HepG2 (cell line): ENCODE data around the gene HS2ST1. TPM values are rescaled to one million over a fixed set of nuclear protein-coding genes. Genes with fewer than 3 reads are reported as not detected.

Source experiments
- AGO1 ChIP-seq: fragments of 200-400 bp; formaldehyde crosslinking; IDR thresholded peaks from 2 replicates; pipeline ENCODE4 v1.6.1; 2017; ENCODE audit warnings: mild to moderate bottlenecking, low read depth, low read length, moderate library complexity; ENCODE audit not compliant: poor library complexity, severe bottlenecking
- HIVEP1 ChIP-seq: sonication (generic); formaldehyde crosslinking; IDR thresholded peaks from 2 replicates; pipeline ENCODE4 v1.4.0; 2020; ENCODE audit warnings: mild to moderate bottlenecking, missing genetic modification reagents
- KLF11 ChIP-seq: IDR thresholded peaks from 2 replicates; pipeline ENCODE4 v1.6.1; 2016; ENCODE audit warnings: missing compliant biosample characterization
- KMT2A ChIP-seq: sonication (generic); formaldehyde crosslinking; IDR thresholded peaks from 2 replicates; pipeline ENCODE4 v1.4.0; 2020; ENCODE audit warnings: missing genetic modification reagents
- MXI1 ChIP-seq: IDR thresholded peaks from 3 replicates; pipeline ENCODE4 v1.6.1; 2012; ENCODE audit warnings: low read depth, low read length, inconsistent platforms, borderline replicate concordance
- NFIC ChIP-seq: IDR thresholded peaks from 2 replicates; pipeline ENCODE4 v1.6.1; 2012; ENCODE audit warnings: mild to moderate bottlenecking, low read length, inconsistent platforms
- PHF20 ChIP-seq: sonication (generic); formaldehyde crosslinking; IDR thresholded peaks from 2 replicates; pipeline ENCODE4 v1.5.0; 2020; ENCODE audit warnings: mild to moderate bottlenecking, missing genetic modification reagents
- RFX5 ChIP-seq: IDR thresholded peaks from 2 replicates; pipeline ENCODE4 v1.6.1; 2011; ENCODE audit warnings: low read depth, low read length, improper control_type of control experiment
- SRY ChIP-seq: sonication (generic); formaldehyde crosslinking; IDR thresholded peaks from 2 replicates; pipeline ENCODE4 v1.8.0; 2022; ENCODE audit warnings: mild to moderate bottlenecking, missing genetic modification reagents
- SSRP1 ChIP-seq: IDR thresholded peaks from 2 replicates; pipeline ENCODE4 v1.6.1; 2016; ENCODE audit warnings: control low read depth
- XRCC5 ChIP-seq: fragments of 200-400 bp; formaldehyde crosslinking; optimal IDR thresholded peaks from 2 replicates; pipeline ENCODE3; 2017; ENCODE audit warnings: mild to moderate bottlenecking, low read length
- ZNF12 ChIP-seq: sonication (generic); formaldehyde crosslinking; IDR thresholded peaks from 2 replicates; pipeline ENCODE4 v1.5.0; 2020; ENCODE audit warnings: missing genetic modification reagents
- ZNF501 ChIP-seq: sonication (generic); formaldehyde crosslinking; IDR thresholded peaks from 2 replicates; pipeline ENCODE4 v1.5.1; 2020; ENCODE audit warnings: mild to moderate bottlenecking, moderate library complexity, missing genetic modification reagents
- ZNF790 ChIP-seq: sonication (generic); formaldehyde crosslinking; IDR thresholded peaks from 2 replicates; pipeline ENCODE4 v1.8.0; 2022; ENCODE audit warnings: missing genetic modification reagents, mild to moderate bottlenecking, borderline replicate concordance
- ZNF879 ChIP-seq: sonication (generic); formaldehyde crosslinking; IDR thresholded peaks from 2 replicates; pipeline ENCODE4 v1.8.1; 2023; ENCODE audit warnings: missing genetic modification reagents
- polyA plus RNA-seq, 8 experiments: library from polyadenylated mRNA; depleted of rRNA in 3 of 8; stranded (reverse) in 7 of 8; unstranded in 1 of 8; fragments of >200 nt; fragmentation: Illumina TruSeq in 4 of 8; extraction: Trizol in 4 of 8; gene quantifications; 2 replicates each; pipeline versions ENCODE4 v1.2.1 to v1.2.3, GENCODE V29; 2011 to 2016; ENCODE audit warnings: low read depth in 4 of 8, missing spikeins in 1 of 8, mixed read lengths in 1 of 8; ENCODE audit not compliant: insufficient read depth in 1 of 8
- total RNA-seq, 5 experiments: library from RNA; depleted of rRNA; stranded (reverse); fragments of >200 nt; fragmentation: Illumina TruSeq; extraction: Trizol; gene quantifications; 2 replicates each; pipeline ENCODE4 v1.2.3, GENCODE V29; 2016; ENCODE audit warnings: low read depth in 1 of 5
- TF ChIP-seq, protein P1 (sequence below), 2 experiments: sonication (generic) in 1 of 2; formaldehyde crosslinking in 1 of 2; IDR thresholded peaks; 2 replicates each; pipeline versions ENCODE4 v1.6.1 to v1.9.0; 2014 to 2022; ENCODE audit warnings: antibody characterized with exemption in 1 of 2, borderline replicate concordance in 1 of 2, inconsistent platforms in 1 of 2, low read depth in 1 of 2, missing genetic modification reagents in 1 of 2
- TF ChIP-seq, protein P2 (sequence below): sonication (generic); formaldehyde crosslinking; IDR thresholded peaks from 2 replicates; pipeline ENCODE4 v1.8.0; 2022; ENCODE audit warnings: mild to moderate bottlenecking, missing genetic modification reagents, borderline replicate concordance
- TF ChIP-seq, protein P3 (sequence below): sonication (generic); formaldehyde crosslinking; IDR thresholded peaks from 2 replicates; pipeline ENCODE4 v1.4.0; 2020; ENCODE audit warnings: missing genetic modification reagents
- TF ChIP-seq, protein P4 (sequence below): sonication (generic); formaldehyde crosslinking; conservative IDR thresholded peaks from 2 replicates; pipeline ENCODE4 v1.4.0; 2020; ENCODE audit warnings: missing genetic modification reagents
- TF ChIP-seq, protein P5 (sequence below): IDR thresholded peaks from 2 replicates; pipeline ENCODE4 v1.6.1; 2012; ENCODE audit warnings: inconsistent platforms

Gene HS2ST1
- total and polyA plus RNA-seq, 2 of the 13 experiments (the other 11 are each of a cell fraction or from before 2014, with no cell fraction given): 22.1 to 58.7 TPM

DNA sequence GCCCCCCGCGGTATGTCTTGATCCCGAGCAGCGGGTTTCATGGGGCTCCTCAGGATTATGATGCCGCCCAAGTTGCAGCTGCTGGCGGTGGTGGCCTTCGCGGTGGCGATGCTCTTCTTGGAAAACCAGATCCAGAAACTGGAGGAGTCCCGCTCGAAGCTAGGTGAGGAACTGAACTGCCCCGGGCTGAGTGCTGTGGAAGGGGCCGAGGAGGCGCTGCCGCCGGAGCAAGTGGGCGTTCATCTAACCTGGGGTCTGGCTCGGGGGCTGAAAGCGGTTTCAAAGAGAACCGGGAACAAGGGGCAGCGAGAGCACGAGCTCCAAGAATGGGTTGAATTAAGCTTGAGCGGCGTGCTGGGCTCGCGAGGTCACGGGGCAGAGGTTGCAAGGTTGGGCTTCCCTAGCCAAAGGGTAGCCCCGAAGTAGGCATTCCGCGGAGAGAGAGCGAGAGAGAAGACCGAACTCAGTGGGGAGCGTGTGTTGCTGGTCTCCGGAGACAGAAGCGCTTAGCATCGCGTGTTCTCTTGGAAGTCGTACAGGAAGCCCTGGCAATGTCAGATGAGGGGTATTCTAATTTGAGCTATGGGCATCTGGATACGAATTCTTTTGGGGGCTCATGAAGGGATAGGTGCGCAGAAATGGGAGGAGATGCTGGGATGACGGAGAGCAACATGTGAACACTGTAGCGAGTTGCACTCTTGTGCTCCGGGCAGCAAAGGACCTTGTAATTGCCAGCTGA is 732 bp downstream of the HS2ST1 start (continued):
- TF ChIP-seq, protein P1, sequence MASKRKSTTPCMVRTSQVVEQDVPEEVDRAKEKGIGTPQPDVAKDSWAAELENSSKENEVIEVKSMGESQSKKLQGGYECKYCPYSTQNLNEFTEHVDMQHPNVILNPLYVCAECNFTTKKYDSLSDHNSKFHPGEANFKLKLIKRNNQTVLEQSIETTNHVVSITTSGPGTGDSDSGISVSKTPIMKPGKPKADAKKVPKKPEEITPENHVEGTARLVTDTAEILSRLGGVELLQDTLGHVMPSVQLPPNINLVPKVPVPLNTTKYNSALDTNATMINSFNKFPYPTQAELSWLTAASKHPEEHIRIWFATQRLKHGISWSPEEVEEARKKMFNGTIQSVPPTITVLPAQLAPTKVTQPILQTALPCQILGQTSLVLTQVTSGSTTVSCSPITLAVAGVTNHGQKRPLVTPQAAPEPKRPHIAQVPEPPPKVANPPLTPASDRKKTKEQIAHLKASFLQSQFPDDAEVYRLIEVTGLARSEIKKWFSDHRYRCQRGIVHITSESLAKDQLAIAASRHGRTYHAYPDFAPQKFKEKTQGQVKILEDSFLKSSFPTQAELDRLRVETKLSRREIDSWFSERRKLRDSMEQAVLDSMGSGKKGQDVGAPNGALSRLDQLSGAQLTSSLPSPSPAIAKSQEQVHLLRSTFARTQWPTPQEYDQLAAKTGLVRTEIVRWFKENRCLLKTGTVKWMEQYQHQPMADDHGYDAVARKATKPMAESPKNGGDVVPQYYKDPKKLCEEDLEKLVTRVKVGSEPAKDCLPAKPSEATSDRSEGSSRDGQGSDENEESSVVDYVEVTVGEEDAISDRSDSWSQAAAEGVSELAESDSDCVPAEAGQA (IDR thresholded peaks at IDR 0.05; ENCODE audit: low read depth): no peak
- TF ChIP-seq, protein P1 (CRISPR knock-in tag; IDR thresholded peaks at IDR 0.05; ENCODE audit: borderline replicate concordance): no peak; the same call in 1 of the 2 replicates
- TF ChIP-seq KLF11: no peak
- TF ChIP-seq, protein P2, sequence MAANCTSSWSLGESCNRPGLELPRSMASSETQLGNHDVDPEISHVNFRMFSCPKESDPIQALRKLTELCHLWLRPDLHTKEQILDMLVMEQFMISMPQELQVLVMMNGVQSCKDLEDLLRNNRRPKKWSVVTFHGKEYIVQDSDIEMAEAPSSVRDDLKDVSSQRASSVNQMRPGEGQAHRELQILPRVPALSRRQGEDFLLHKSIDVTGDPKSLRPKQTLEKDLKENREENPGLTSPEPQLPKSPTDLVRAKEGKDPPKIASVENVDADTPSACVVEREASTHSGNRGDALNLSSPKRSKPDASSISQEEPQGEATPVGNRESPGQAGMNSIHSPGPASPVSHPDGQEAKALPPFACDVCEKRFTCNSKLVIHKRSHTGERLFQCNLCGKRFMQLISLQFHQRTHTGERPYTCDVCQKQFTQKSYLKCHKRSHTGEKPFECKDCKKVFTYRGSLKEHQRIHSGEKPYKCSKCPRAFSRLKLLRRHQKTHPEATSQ (CRISPR knock-in tag): peak; percentile 36; the same call in 1 of the 2 replicates
- TF ChIP-seq SSRP1 (CRISPR knock-in tag): no peak
- TF ChIP-seq NFIC: no peak
- TF ChIP-seq ZNF501: no peak; the same call in 1 of the 2 replicates
- no peak for TF ChIP-seq ZNF879 (CRISPR knock-in tag)
- peak; percentile 69 for TF ChIP-seq KMT2A (CRISPR knock-in tag)
- peak; percentile 23; the same call in 1 of the 3 replicates for TF ChIP-seq MXI1
- TF ChIP-seq ZNF790: 0 out of 2 replicates have a peak, but pooled peaks have one; percentile 34
- peak; percentile 43 for TF ChIP-seq AGO1
- TF ChIP-seq, protein P3, sequence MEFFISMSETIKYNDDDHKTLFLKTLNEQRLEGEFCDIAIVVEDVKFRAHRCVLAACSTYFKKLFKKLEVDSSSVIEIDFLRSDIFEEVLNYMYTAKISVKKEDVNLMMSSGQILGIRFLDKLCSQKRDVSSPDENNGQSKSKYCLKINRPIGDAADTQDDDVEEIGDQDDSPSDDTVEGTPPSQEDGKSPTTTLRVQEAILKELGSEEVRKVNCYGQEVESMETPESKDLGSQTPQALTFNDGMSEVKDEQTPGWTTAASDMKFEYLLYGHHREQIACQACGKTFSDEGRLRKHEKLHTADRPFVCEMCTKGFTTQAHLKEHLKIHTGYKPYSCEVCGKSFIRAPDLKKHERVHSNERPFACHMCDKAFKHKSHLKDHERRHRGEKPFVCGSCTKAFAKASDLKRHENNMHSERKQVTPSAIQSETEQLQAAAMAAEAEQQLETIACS (CRISPR knock-in tag): peak; percentile 28; the same call in 1 of the 2 replicates
- TF ChIP-seq, protein P4, sequence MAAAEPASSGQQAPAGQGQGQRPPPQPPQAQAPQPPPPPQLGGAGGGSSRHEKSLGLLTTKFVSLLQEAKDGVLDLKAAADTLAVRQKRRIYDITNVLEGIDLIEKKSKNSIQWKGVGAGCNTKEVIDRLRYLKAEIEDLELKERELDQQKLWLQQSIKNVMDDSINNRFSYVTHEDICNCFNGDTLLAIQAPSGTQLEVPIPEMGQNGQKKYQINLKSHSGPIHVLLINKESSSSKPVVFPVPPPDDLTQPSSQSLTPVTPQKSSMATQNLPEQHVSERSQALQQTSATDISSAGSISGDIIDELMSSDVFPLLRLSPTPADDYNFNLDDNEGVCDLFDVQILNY: no peak
- 0 out of 2 replicates have a peak, but pooled peaks have one; percentile 16 for TF ChIP-seq PHF20 (CRISPR knock-in tag)
- TF ChIP-seq HIVEP1 (CRISPR knock-in tag): peak; percentile 47
- TF ChIP-seq, protein P5, sequence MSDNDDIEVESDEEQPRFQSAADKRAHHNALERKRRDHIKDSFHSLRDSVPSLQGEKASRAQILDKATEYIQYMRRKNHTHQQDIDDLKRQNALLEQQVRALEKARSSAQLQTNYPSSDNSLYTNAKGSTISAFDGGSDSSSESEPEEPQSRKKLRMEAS: peak; percentile 52; the same call in 1 of the 2 replicates
- peak; percentile 47; the same call in 1 of the 2 replicates for TF ChIP-seq SRY (CRISPR knock-in tag)
- TF ChIP-seq ZNF12 (CRISPR knock-in tag): no peak
- no peak for TF ChIP-seq XRCC5
- TF ChIP-seq RFX5: no peak
